Smooth muscle cell (in vitro differentiated cells): ENCODE data around the gene NXN. TPM values are rescaled to one million over a fixed set of nuclear protein-coding genes. Genes with fewer than 3 reads are reported as not detected.
"Not testable (repeated sequence)": the region's sequence is repeated elsewhere in the genome, so short reads cannot be mapped to it uniquely, and the experiment has no call there.

Experiments
- DNase-seq: peaks from one replicate; lab custom pipeline; 2025; ENCODE audit not compliant: unreplicated experiment; lab: John Stamatoyannopoulos, UW
- H2AFZ ChIP-seq: fragments of 200-600 bp; sonication (generic); 2 replicates; pipeline ENCODE4 v1.6.0; 2016; ENCODE audit warnings: antibody characterized with exemption, low read depth, mild to moderate bottlenecking
- H3F3A ChIP-seq: fragments of 200-600 bp; sonication (generic); 2 replicates; pipeline ENCODE4 v1.6.0; 2017; ENCODE audit warnings: antibody characterized with exemption, low read depth
- H3K27ac ChIP-seq: fragments of 200-600 bp; sonication (generic); 2 replicates; pipeline ENCODE4 v1.5.1; 2016; ENCODE audit warnings: low read depth, mild to moderate bottlenecking
- H3K27me3 ChIP-seq: fragments of 200-600 bp; sonication (generic); 2 replicates; pipeline ENCODE4 v1.6.1; 2016; ENCODE audit warnings: low read depth, mild to moderate bottlenecking
- H3K36me3 ChIP-seq: fragments of 200-600 bp; sonication (generic); 2 replicates; pipeline ENCODE4 v1.5.1; 2016; ENCODE audit warnings: low read depth
- H3K4me1 ChIP-seq: fragments of 200-600 bp; sonication (generic); 2 replicates; pipeline ENCODE4 v1.5.1; 2016; ENCODE audit warnings: low read depth
- H3K4me2 ChIP-seq: fragments of 200-600 bp; sonication (generic); 2 replicates; pipeline ENCODE4 v1.6.0; 2016; ENCODE audit warnings: mild to moderate bottlenecking
- H3K4me3 ChIP-seq: fragments of 200-600 bp; sonication (generic); 2 replicates; pipeline ENCODE4 v1.5.1; 2016; ENCODE audit warnings: mild to moderate bottlenecking
- H3K79me2 ChIP-seq: fragments of 200-600 bp; sonication (generic); 2 replicates; pipeline ENCODE4 v1.6.0; 2016; ENCODE audit warnings: low read depth, mild to moderate bottlenecking
- H3K9ac ChIP-seq: fragments of 200-600 bp; sonication (generic); 2 replicates; pipeline ENCODE4 v1.6.0; 2016; ENCODE audit warnings: low read depth
- H3K9me3 ChIP-seq: fragments of 200-600 bp; sonication (generic); replicated peaks from 2 replicates; pipeline ENCODE4 v1.5.1; 2016; ENCODE audit warnings: low read depth
- H4K20me1 ChIP-seq: fragments of 200-600 bp; sonication (generic); 2 replicates; pipeline ENCODE4 v1.6.0; 2016; ENCODE audit warnings: low read depth
- CTCF ChIP-seq: fragments of 200-600 bp; sonication (generic); IDR thresholded peaks from 2 replicates; pipeline ENCODE4 v1.5.1; 2017; ENCODE audit warnings: borderline replicate concordance, mild to moderate bottlenecking, antibody characterized with exemption; ENCODE audit not compliant: insufficient read depth, poor library complexity, severe bottlenecking
- WGBS: methylation state at CpG from one replicate; pipeline ENCODE4 v1.1.7; 2016; ENCODE audit warnings: low lambda C conversion rate; 5-methylcytosine and 5-hydroxymethylcytosine counted together
- polyA plus RNA-seq: library from polyadenylated mRNA; unstranded; fragments of >200 nt; fragmentation: Nextera tagmentation; extraction: Ambion mirVana; gene quantifications from 2 replicates; pipeline ENCODE4 v1.2.1, GENCODE V29; 2016
- total RNA-seq: library from RNA; depleted of rRNA; stranded (reverse); fragments of >200 nt; gene quantifications from 2 replicates; pipeline ENCODE4 v1.2.3, GENCODE V29; 2014

Gene NXN
- total and polyA plus RNA-seq, 2 experiments from 2014 or later, result 58.3 to 78.6 TPM

- Histone ChIP-seq H3K9me3 (no peaks in the 10 kb centered on the region), H4K20me1 (peaks cover 92% of the 10 kb centered on the region), H2AFZ (no peak overlapping the region), H3K4me1 (peaks cover 6% of the 10 kb centered on the region), H3K4me3 (peak overlapping the region; percentile 14), H3K79me2 (peaks cover 82% of the 10 kb centered on the region), H3K27ac (peak overlapping the region; percentile 92), H3F3A (peaks cover 21% of the 10 kb centered on the region), H3K27me3 (no peaks in the 10 kb centered on the region), H3K4me2 (peak overlapping the region; percentile 75), H3K36me3 (no peaks in the 10 kb centered on the region), H3K9ac (peak overlapping the region; percentile 41)
- WGBS, result 9% methylated on average over 7 of the region's 7 CpGs
- no peak for TF ChIP-seq CTCF
- DNase-seq, result peak; percentile 7
Observed at GRCh38 chr17:869086-869485, 110.5 kb downstream of the NXN start.

- H3K27me3 ChIP-seq, result no peaks in the 10 kb centered on the region
- no peak overlapping the region for H3K9ac ChIP-seq
- WGBS, result 82% methylated on average over 13 of the region's 13 CpGs
Observed at GRCh38 chr17:867896-868489, 111.6 kb downstream of the NXN start.

GRCh38 chr17:867238-867637 is 112.3 kb downstream of the NXN start:
- WGBS, result 97% methylated on average over 8 of the region's 10 CpGs

More at GRCh38 chr17:867896-868489, 111.6 kb downstream of the NXN start:
- no peaks in the 10 kb centered on the region for H3K9me3 ChIP-seq
- peaks cover 6% of the 10 kb centered on the region for H3K4me1 ChIP-seq
- peak overlapping the region; percentile 75 for H3K4me2 ChIP-seq
- peaks cover 92% of the 10 kb centered on the region for H4K20me1 ChIP-seq
- no peak for DNase-seq
- H3K27ac ChIP-seq, result peak overlapping the region; percentile 92
- no peak overlapping the region for H3K4me3 ChIP-seq
- TF ChIP-seq CTCF, result no peak
- H3K36me3 ChIP-seq, result no peaks in the 10 kb centered on the region
- no peak overlapping the region for H2AFZ ChIP-seq
- H3K79me2 ChIP-seq, result peaks cover 82% of the 10 kb centered on the region
- peaks cover 21% of the 10 kb centered on the region for H3F3A ChIP-seq

GRCh38 chr17:866568-867103 is 112.9 kb downstream of the NXN start:
- WGBS, result 92% methylated on average over 9 of the region's 9 CpGs
- no peak overlapping the region for H3K4me2 ChIP-seq
- H3K27ac ChIP-seq, result no peak overlapping the region
- no peak for DNase-seq
- no peak overlapping the region for H3K9ac ChIP-seq
- no peak overlapping the region for H3K4me3 ChIP-seq
- peaks cover 96% of the 10 kb centered on the region for H4K20me1 ChIP-seq
- H3K27me3 ChIP-seq, result no peaks in the 10 kb centered on the region
- H2AFZ ChIP-seq, result no peak overlapping the region
- TF ChIP-seq CTCF, result no peak
- peaks cover 82% of the 10 kb centered on the region for H3K79me2 ChIP-seq
- H3K4me1 ChIP-seq, result peaks cover 6% of the 10 kb centered on the region
- no peaks in the 10 kb centered on the region for H3K9me3 ChIP-seq
- peaks cover 21% of the 10 kb centered on the region for H3F3A ChIP-seq
- H3K36me3 ChIP-seq, result no peaks in the 10 kb centered on the region

More at GRCh38 chr17:867238-867637, 112.3 kb downstream of the NXN start:
- not testable (repeated sequence) for H2AFZ ChIP-seq, H3K9me3 ChIP-seq, H3K27me3 ChIP-seq, DNase-seq, H3K9ac ChIP-seq, H3K4me3 ChIP-seq, H3K36me3 ChIP-seq, H3K4me2 ChIP-seq, H3K4me1 ChIP-seq
- Histone ChIP-seq H3K27ac (peak overlapping the region; percentile 92), H3K79me2 (peaks cover 82% of the 10 kb centered on the region), H4K20me1 (peaks cover 96% of the 10 kb centered on the region), H3F3A (peaks cover 21% of the 10 kb centered on the region)
